ENCODE data around the gene EOLA2. TPM values are rescaled to one million over a fixed set of nuclear protein-coding genes. Genes with fewer than 3 reads are reported as not detected.

Gene EOLA2
- total and polyA plus RNA-seq, 9 of the 15 experiments (the other 6 are each of a cell fraction or from before 2014, with no cell fraction given): 27.7 to 61.5 (median 44.3) TPM

- Histone ChIP-seq H3K4me2 (ENCODE audit: insufficient read depth, low read length) (no peak overlapping the region), H3K9ac (ENCODE audit: insufficient read depth in 1 of 2, low read depth in 2 of 2, low read length in 2 of 2) (no peak overlapping the region), H3K9me3 (replicated peaks; ENCODE audit: control insufficient read depth, insufficient read depth, low read depth, low read length) (no peaks in the 10 kb centered on the region), H2AFZ (ENCODE audit: low read depth, low read length) (no peak overlapping the region), H4K20me1 (replicated peaks; ENCODE audit: control insufficient read depth, insufficient read depth, low read length) (no peaks in the 10 kb centered on the region), H3K79me2 (ENCODE audit: control insufficient read depth, insufficient read depth, low read length) (no peaks in the 10 kb centered on the region), H3K36me3 (ENCODE audit: control insufficient read depth, insufficient read depth, low read length) (peaks cover 8% of the 10 kb centered on the region; the same call in 1 of the 3 replicates), H3K4me3 (no peak overlapping the region), H3K9me1 (ENCODE audit: control insufficient read depth, insufficient read depth, low read length) (no peaks in the 10 kb centered on the region), H3K27me3 (ENCODE audit: control insufficient read depth in 2 of 2, insufficient read depth in 2 of 2, low read length in 2 of 2) (no peaks in the 10 kb centered on the region), H3K27ac (ENCODE audit: extremely low read depth, low read depth, low read length) (no peak overlapping the region), H3K4me1 (replicated peaks in 1 of 2; ENCODE audit: control insufficient read depth in 2 of 2, insufficient read depth in 2 of 2, low read length in 2 of 2) (no peaks in the 10 kb centered on the region)
- BruUV-seq (replicated peaks): no TSS peak
- DNase-seq (ENCODE audit: extremely low read depth in 1 of 4, low spot score in 3 of 4): peak; percentile 12 to 48 (median 24)
- WGBS (ENCODE audit: insufficient coverage, low coverage, missing lambda C conversion rate): 0% methylated on average over 1 of the region's 1 CpG
- ATAC-seq: peak; percentile 69; the same call in 2 of the 3 replicates
- POLR2A ChIA-PET: no interaction called here
- FAIRE-seq: peak; percentile 82
- TF ChIP-seq RAD21 (CRISPR knock-in tag; conservative IDR thresholded peaks at IDR 0.05 in 1 of 2, IDR thresholded peaks at IDR 0.05 in 1 of 2) (peak; percentile 24 to 53; a peak in 3 of 4 replicates), CTCF (IDR thresholded peaks at IDR 0.05 in 2 of 3, conservative IDR thresholded peaks at IDR 0.05 in 1 of 3; ENCODE audit: insufficient read depth in 2 of 3, low read depth in 1 of 3, low read length in 3 of 3) (peak; percentile 31 to 61 (median 45); a peak in 5 of 6 replicates), ZNF165 (CRISPR knock-in tag; IDR thresholded peaks at IDR 0.05; ENCODE audit: borderline replicate concordance) (no peak), CEBPZ (IDR thresholded peaks at IDR 0.05; ENCODE audit: borderline replicate concordance, low read depth, low read length) (no peak), DPF2 (IDR thresholded peaks at IDR 0.05) (no peak), ZNF347 (CRISPR knock-in tag; IDR thresholded peaks at IDR 0.05; ENCODE audit: low read depth) (no peak), PYGO2 (tag; IDR thresholded peaks at IDR 0.05) (no peak), HMBOX1 (IDR thresholded peaks at IDR 0.05) (0 out of 2 replicates have a peak, but pooled peaks have one; percentile 23), SAFB (IDR thresholded peaks at IDR 0.05; ENCODE audit: borderline replicate concordance, low read depth, low read length) (no peak), ETV1 (tag; conservative IDR thresholded peaks at IDR 0.05; ENCODE audit: low read depth) (no peak)
- CTCF ChIA-PET (ENCODE audit: low intra/inter-chr PET ratio): interaction anchor here (0.6 kb wide), 1 partner anchor 732 kb away, joined by 3 read pairs; no protein-coding TSS in a partner anchor
- intact Hi-C loops (cut with micrococcal nuclease): loop anchor here (5.0 to 10.0 kb wide), 3 partner anchors 73 to 734 kb away; no protein-coding TSS in a partner anchor
- in situ Hi-C loops (cut with MboI): loop anchor here (25.0 kb wide), 1 partner anchor 762 kb away; no protein-coding TSS in a partner anchor
Observed at GRCh38 chrX:149950681-149951080, 12.4 kb upstream of the EOLA2 start.

All from K562 (cell line).